HCEC 1CT (cell line): ENCODE results near the gene ZNF622.

ENCODE experiments used
- DNase-seq: peaks from one replicate; pipeline ENCODE4 v3.0.0-alpha.2; 2017

Gene ZNF622, protein sequence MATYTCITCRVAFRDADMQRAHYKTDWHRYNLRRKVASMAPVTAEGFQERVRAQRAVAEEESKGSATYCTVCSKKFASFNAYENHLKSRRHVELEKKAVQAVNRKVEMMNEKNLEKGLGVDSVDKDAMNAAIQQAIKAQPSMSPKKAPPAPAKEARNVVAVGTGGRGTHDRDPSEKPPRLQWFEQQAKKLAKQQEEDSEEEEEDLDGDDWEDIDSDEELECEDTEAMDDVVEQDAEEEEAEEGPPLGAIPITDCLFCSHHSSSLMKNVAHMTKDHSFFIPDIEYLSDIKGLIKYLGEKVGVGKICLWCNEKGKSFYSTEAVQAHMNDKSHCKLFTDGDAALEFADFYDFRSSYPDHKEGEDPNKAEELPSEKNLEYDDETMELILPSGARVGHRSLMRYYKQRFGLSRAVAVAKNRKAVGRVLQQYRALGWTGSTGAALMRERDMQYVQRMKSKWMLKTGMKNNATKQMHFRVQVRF

DNA sequence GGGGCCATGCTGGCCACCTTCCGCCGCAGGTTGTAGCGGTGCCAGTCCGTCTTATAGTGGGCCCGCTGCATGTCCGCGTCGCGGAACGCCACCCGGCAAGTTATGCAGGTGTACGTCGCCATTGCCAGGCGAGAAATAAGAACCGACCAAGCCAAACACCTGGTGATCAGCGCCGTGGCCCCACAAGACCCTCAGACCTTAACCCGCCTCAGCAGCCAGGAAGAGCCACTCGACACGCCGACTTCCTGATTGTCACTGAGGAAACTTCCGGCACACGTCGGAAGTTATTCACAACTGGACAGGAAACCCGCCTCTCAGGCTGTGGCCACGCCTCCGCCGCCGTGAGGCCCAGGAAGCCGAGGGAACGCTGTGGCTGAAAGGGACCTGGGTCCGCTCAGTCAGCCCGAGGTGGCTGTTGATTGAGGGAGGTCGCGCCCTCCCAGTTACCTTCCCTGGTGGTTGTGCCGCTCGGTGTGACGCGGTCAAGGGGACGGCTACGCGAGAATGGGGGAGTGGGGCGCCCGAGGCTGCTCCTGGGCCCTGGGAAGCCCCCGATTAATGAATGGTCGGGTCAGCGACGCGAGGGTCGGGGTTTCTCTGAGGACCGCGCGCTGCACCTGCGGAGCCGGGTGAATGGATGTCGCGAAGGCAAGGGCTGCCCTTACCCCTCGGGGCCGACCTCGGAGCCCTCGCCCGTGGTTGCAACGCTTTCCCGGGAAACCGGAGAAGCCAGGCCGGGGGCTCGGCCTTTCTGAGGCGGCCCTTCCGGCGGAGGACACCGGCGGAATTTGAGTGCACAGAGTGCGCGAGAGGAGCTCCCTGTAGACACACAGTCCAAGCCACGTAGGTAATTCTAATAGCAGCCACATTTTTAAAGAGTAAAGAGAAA lies at the start of gene ZNF622:
Gene ZNF622, minus strand, starts transcription at position 257 of the 889 bp plus-strand sequence. Its CDS starts 135 bp downstream, at position 122.
- peak; percentile 86 for DNase-seq

DNA sequence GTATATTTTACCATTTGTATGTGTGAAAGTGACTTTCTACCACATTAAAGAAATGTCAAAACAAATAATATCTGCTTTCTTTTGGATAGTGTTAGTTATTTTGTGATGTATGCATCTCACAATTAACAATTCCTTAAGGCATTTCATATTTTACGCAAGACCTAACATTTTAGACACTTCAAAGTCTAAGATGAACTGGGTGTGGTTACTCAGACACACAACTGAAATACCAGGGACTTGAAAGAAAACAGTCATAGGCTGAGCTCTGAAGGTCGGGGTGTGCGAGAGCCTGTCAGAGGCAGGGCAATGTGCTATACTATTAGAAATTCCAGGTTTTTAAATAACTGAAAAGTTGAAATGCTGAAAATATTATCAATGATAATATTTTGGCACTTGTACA lies 44.5 kb upstream of the ZNF622 start:
- no peak for DNase-seq

DNA sequence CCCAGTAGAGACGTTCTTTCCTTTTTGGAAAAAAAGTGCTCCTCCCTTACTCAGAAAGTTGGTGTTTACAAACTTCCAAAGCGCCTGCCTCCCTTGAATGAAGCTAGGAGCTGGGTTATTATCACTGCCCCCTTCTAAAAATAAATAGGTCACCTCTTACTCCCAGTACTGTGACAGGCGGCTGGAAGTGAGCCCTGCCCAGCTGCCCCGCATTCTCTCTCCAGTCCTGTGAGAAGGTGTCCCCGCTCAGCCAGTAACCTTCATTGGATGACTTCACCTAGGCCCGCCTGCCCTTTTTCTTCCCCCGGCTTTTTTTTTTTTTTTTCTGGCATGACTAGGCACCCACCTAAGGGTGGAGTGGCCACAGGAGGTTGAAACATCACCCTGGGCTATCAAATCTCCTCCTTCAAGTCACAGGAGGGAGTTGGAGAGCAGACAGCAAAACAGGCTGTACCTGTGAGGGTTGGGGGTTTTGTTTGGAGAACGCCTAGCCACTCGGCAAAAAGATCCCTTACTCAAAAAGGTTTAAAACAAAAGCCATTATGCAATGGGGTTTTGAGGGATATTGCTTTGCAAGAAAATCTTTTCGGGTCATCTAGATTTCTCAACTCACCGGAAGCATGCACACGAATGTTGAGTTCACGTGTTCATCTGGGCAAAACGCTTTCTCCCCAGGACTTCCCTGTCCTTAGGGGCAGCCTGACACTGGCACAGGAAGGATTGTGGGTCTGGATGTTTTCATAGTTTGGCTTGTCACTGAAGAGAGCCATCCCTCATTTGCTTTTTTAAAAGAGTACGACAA lies 43.3 kb upstream of the ZNF622 start:
- DNase-seq: no peak

DNA sequence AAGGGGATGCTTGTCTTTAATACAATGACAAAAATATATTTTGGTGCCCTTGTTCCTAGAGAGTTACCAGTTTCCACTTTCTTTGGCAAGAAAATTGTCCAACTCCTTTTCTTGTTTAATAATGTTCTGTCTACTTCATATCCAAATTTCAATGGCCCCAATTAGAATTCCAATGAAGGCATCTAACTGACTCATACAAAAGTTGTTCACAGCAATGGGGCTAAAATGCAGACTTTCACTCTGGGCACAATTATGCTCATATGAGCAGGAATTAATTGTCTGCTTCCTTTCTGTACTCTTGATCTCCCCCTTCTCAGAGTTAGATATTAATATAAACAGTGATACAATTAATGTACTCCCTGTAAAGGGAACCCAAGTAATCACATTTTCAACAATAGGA lies 42.1 kb upstream of the ZNF622 start:
- DNase-seq: peak; percentile 22

DNA sequence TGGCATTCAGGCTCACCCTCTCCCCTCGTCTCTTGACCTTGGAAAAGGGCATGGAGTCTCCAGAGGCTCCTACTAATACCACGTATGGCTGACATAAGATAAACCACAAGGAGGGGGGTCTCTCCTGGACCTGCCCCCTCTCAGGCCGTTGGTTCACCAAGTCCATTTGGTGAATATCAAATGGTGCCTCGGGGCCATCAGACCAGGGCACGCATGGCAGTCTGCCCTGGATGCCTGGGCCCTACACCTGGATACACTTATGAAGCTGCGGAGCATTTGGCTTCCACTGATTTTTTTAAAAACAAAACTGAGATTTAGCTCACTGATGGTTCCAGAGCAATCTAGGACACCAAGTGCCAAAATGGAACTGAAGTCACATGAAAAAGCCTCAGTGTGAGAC lies 40.3 kb upstream of the ZNF622 start:
- DNase-seq: no peak

DNA sequence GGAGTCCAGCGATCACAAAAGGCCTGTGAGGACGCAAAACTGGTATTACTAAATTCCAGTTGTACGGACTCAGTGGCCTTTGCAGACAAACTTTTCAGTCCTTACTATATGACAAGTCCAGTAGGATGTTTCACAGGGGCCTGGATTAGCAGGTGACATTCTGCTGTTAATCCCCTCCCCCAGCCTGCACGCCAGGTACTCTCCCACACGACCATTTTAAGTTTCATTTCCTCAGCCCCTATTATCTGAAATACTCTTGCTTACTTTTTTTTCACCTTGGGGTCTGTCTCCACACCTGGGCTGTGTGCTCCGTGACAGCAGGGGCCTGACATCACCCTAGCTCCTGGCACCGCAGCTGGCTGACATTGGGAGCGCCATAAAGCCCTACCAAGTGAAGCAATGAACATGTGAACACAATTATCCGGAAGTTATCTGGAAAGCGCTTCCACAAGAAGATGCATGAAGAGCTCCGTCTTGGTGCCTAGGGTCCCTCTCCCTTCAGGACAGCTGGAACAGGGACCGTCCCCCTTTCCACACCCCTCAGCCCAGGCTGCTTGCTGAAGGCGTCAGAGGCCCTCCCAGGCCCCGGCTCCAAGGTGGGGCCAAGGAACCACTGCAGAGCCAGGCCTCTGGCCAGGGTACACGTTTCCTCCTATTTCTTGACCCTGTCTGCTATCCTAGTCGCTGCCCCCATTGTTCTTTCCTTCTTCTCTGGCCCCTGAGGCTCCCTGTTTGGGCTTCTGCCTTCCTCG lies 39.7 kb upstream of the ZNF622 start:
- no peak for DNase-seq

DNA sequence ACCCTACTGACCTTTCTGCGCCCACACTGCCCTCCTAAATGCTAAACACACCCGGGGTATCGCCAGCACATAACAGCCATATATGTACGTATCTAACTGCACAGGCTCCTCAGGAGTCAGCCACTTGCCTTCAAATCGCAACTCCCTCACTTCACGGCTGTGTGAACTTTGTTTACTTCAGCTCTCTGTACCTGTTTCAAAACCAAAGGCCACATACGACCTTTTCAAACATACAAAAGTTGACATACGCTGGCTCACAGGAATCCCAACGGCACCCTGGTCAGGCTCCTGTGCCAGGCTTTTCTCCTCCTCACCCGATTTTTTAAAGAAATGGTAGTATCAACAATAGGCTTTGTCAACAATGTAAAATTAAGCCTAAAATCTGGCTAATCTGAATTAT lies 39.0 kb upstream of the ZNF622 start:
- DNase-seq: no peak

DNA sequence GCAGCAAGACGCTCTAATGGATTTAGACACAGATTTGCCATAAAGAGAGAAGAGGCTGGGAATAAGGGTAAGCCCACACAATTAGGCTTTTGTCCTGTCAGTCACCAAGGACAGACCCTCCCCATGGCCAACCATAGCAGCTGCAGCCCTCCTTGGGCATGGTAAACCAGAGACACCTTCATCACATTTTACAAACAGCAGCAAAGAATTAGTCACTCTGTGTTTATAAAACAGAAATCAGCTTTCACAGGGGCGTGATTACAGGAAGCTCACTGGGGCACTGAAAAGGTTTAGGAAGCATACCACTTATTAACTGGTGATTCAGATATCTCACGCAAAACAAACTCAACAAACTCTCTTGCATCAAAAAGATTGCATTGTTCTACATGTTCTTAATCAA lies 37.3 kb upstream of the ZNF622 start:
- DNase-seq: peak; percentile 75

DNA sequence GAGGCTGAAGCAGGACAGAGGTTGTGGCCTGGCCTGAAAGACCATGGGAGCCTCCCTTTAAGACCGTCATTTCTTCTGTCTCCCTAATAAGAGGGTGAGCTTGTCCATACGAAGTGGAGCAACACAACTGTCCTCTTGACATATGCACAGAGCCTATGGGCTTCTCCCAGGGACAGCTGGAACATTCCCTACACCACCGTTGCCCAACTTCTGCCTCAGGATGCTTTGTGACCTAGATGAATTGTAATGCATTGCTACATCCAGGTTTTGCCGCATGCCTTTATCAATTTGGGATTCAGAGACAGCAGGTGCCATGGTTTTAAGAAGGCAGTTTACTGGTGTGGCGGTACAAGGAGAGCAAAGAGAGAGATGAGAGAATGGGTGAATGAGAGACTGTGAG lies 34.4 kb upstream of the ZNF622 start:
- DNase-seq: no peak

DNA sequence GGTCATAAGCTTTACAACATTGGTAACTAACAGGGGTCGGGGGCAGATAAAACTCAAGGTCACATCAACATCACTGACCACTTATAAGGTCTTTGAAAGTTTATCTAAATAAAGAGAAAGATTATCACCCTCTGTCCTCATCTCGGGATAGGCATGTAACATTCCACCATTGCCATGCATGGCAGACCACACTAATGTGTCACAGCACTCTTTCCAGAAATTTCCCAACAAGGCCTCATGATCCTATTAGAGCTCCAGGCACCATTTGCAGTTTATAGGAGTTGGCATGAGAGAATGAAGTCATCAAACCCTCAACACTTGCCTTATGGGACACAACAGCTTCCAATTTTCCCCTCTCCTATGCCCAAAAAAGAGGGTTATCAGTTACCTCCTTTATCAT lies 31.9 kb upstream of the ZNF622 start:
- no peak for DNase-seq

DNA sequence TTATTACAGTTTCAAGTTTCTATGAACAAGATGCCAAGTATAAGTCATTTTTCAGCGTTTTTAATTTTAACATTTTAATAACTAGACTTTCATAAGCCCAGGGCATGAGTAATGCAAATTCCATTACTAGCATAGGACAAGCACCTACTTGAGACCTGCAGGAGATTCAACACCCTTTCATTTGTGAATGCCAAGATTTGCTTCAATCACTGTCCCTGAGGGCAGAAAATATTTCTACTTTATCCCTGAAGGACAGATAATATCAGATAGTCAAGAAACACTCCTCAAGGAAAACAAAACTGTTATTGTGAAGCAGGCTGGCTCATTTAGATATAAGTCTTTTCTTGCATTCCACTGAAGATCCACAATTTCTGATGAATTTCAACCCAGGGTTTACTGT lies 27.7 kb upstream of the ZNF622 start:
- peak; percentile 13 for DNase-seq

DNA sequence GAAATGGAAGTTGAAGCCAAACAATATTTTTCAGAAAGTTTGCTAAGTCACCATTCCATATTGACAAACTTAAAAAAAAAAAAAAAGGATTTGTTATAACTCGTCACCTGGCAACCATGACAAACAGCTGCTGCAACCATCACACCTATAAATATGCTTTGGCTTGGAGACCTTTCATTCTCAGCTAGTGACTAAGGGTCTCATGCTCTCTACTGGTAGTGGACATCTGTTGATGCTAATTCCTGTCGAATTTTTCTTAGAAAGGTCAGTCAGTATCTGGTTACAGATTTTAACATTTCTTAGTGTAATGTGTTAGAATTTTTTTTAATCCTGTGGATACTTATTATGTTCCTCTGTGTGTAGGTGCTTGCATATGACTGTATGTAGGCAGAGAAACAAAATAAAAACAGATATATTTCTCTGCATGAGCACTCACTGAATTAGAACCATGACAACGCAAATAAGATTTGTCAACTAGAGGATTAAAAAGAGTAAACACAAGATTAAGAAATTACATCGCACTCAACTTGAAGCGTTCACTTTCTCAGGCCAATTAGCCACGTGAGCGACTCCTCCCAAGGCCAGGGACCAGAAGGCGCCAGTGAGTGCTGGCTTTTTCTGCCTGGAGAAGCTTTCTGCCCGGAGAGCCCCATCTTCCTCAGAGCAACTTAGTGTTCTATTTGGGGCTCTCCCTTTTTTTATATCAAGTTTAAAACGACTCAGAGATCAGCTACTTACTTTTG lies 27.0 kb upstream of the ZNF622 start:
- DNase-seq: peak; percentile 95

DNA sequence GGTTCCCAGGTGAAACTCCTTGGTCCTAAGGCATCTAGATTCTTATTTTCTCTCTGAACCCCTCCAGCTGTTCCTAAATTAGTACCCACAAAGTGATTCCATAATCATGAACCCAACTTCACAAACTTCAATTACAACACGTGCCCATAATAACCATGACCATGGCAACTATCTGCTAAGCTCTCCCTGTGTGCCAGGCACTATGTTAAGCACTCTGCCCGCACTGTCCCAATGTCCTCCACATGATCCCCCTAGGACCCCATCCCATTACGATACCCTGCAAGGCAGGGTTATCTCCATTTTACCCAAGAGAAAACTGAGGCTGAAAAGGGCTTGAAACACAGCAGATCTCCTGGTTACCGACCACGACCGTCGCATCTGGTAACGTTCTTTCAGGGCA lies 25.3 kb upstream of the ZNF622 start:
- DNase-seq: no peak

DNA sequence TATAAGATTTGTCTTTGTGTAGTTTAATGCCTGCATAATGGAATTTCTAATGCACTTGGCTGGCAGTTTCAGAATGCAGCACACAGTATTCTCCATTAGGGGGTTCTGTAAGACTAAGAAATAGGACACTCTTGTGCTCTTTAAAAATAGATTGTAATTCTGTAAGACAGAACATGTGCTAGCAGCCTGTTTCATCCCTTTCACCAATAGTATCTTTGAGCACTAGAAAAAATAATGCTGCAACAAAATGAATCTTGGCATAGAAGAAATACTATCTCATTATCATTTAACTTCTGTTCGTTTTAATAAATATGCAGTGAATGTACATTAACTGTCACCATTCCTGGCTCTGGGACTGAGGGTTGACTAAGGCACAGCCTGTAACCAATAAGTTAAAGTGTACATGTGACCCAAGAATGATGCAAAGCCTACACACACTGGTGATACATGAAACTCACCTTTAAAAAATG lies 23.8 kb upstream of the ZNF622 start:
- DNase-seq: peak; percentile 70

DNA sequence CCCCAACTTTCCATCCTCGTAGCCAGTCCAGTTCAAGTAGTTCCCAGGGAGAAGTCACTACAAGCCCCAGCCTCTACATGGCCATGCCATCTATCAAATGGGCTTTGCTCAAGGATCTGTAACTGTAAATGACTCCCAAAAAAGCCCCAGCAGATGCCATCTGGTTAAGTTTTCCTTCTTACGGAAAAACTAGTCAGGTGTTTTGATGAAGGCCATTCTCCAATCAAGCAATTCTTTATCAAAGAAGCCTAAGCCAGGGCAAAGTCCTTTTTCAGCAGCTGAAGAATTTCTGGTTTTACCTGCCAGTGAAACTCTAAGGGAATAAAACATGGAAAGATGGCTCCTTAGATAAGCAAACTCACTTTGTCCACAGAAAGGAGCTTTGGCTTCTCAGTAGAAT lies 21.9 kb upstream of the ZNF622 start:
- no peak for DNase-seq

DNA sequence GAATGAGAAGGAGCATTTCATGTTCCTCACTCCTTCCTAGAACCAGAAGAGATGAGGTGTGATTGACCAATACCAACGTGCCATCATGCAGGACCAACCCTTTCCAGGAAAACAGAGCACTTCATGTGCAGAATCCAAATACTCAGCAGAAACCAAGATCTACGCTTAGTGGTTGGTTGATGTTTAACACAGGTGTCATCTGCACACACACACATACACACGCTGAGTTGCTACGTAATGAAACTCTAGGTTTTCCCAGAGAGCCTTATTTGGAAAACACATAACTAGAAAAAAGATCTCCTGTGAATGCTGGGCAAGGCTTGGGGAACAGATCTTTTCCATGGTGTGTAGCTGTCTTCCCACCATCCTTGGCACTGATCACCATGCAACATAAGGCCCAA lies 21.1 kb upstream of the ZNF622 start:
- DNase-seq: no peak

DNA sequence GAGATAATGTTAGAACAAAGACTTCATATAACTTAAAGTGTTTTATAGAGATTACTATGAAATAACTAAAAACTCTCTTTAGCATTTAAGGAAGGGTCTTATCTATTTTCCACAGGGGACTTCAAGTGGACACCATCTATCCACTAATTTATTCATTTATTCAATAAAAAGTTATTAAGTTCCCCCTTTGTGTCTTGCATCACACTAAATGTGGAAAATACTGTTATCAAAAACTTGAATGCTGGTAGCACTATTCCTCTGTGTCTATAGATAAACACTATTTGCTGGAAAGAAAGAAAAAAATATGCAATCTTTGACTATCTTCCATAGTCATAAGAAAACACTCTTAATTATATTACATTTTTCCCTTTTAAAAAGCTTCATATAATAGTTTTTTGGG lies 20.1 kb upstream of the ZNF622 start:
- DNase-seq: no peak

DNA sequence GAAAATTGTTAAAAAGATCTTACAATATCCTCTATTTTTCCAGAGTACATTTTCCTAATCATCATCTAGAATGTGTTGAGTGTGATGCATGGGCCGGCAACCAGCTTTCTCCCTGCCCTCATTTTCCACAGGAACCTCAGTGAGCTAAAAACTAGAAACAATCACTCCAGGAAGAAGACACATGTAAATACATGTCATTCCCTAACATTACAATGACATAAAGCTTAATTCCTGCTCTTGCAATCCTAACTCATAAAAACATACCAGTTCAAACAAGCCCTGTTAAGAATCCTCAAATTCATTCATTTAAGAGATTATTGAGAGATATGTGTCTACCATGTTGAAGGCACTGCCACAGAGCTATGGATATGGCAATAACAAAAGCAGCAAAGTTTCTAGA lies 18.5 kb upstream of the ZNF622 start:
- DNase-seq: no peak

DNA sequence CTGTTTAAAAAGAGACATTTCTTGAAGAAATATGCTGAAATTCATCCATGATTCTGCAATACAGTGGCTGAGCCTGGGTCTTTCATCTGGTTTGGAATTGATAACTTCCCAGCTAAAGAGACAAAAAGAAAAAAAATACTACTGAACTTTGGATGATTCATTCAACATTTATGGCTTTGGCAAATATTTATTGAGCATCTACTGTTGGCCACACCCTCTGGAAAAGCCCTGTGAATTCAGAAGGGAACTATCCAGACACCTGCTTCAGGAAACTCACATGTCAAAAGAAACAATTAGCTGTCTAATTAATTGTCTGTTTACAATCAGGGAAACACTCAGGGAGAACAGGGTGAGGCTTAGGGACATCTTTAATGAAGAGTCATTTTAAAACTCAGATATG lies 17.8 kb upstream of the ZNF622 start:
- DNase-seq: no peak

DNA sequence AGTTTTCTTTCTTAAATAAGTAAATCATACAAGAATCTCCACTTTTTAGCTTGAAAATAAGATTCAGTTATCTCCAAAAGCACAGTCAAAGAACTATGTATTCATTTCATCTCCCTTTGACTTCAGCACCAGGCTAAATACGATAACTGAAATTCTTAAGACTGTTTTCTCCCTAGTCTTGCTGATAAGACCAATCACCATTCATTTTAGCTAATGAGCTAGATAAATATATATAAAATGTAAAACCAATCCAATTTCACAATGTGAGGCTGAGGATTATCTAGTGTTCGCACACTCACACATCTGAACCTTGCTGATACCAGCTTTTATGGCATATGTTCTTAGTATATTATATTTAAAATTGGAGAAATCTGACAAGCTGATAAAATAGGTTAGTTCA lies 17.3 kb upstream of the ZNF622 start:
- DNase-seq: no peak

DNA sequence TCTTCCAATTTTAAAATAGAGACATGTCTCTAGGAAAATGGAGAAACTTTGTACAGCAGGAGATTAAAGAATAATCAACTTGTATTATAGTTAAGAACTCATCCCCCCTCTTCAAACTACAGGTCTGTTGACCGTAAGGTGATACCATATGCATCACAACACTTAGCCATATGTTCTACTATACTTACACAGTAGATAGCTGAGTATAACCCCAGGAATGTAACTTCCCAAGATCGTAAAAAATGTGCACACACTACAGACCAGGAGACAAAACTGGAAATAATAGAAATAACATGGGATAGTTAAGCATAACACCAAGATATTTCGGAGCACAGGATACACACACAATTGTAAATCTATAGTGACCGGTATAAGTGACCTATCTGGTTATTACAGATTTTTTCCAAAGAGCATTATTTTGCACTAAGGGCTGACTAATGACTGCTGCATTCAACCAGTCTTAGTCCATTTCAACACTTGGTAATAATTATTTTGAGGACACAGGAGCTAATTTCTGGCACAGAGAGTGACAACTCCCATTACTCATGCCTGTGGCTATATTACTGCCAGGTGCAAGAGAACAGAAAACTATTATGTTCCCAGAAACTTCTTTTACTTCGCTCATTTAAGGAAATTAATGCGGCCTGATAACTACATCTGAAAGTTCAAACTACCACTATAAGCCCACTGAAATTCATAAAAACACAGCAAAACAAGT lies 15.4 kb upstream of the ZNF622 start:
- peak; percentile 62 for DNase-seq
